GM21360 (cell line): ENCODE measurements around the gene EMP1.

Source experiments
- ATAC-seq: cut with Tn5 transposase; IDR thresholded peaks from one replicate; pipeline ENCODE4 v1.9.1; 2021; ENCODE audit warnings: mild to moderate bottlenecking, moderate library complexity; ENCODE audit not compliant: unreplicated experiment

The EMP1 gene

DNA sequence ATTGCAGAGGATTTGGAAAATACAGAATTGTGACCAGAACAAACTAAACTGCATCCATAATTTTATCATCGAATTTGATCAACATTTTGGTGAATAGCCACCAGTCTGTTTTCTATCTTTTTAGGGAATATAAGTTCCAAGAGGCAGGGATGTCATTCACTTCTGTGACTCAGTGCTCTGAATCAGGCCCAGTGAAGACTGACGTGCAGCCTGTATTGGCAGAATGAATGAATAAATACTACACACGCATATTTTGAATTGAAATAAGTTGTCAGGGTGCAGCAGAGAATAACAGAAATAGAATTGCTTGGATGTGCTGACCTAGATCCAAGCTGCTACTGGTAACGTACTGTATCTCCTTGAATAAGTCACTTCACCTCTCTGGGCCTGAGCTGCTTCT, 1.3 kb upstream of the EMP1 start:
- ATAC-seq: no peak

DNA sequence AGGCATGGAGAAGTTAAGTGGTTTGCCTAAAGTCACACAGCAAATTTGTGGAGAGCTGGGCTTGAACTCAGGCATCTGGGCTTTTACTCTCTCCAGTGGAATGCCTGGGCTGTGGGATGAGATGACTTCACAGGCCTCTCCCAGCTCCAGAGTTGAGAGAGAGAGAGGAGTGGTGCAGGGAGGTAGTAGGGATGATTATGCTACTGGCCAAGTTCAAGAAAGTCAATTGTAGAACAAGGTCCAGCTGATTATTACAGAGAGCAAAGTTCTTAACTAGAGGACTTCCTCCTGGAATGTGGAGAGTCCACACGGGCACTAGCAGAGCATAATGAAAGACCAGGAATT, 769 bp upstream of the EMP1 start:
- no peak for ATAC-seq

DNA sequence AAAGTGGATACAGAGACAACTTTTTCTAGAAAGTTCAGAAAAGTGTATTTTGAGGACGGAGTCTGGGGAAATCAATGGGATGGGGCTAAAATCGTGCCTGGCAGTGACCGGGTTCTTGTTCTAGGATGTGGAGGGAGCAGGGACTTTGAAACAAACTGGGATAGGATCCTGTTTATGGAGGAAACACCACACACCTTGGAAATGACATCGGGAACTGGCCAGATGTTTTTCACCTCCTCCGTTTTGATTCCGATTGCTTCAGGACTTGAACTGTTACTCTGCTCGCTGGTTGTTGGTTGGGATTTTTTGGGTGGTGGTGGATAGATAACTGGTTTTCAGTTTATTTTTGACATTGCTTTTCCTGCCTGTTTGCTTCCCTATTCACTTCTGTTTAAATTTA, 506 bp downstream of the EMP1 start:
- no peak for ATAC-seq

- ATAC-seq: no peak
These were observed 1.1 kb downstream of the EMP1 start for GRCh38 chr12:13197526-13198143.

DNA sequence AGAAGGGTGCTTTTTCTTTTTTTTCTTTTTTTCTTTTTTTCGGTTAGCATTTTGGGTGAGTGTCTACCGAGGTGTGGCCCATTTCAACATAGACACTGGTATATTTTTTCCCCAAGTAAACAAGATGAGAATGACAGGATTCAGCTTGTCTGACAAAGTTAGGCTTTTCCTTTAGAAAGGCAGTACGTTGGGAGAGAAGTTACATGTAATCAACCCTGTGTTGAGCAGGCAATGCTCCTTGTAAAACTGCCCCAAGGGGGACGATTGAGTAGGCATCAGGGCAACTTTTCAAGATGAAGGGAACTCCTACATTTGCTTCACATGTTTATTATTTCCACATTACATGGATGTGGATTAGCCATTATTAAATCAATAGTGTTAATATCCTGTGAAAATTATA, 1.7 kb downstream of the EMP1 start:
- ATAC-seq: no peak

DNA sequence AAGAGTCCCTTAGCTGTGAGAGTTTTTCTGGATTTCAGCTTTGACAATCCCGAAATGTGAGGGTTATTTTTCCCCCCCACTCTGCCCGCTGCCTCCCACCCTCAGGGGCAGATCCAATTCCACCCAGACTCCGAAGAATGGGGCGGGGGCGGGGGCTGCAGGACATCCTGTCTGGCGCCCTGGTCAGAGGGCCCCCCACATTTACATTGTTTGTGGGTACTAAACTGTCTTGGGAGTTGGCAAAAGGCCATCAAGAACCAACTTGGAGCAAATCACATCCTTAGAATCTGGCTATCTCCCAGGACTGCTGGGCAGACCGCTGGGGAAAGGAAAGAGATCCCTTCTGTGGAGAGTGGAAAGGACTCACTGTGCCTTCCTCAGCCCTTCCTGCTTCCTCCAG, 2.4 kb downstream of the EMP1 start:
- ATAC-seq: no peak

GRCh38 chr12:13199592-13199991, 3.1 kb downstream of the EMP1 start:
- no peak for ATAC-seq

- no peak for ATAC-seq
These were observed 4.3 kb downstream of the EMP1 start for GRCh38 chr12:13200841-13201240.

DNA sequence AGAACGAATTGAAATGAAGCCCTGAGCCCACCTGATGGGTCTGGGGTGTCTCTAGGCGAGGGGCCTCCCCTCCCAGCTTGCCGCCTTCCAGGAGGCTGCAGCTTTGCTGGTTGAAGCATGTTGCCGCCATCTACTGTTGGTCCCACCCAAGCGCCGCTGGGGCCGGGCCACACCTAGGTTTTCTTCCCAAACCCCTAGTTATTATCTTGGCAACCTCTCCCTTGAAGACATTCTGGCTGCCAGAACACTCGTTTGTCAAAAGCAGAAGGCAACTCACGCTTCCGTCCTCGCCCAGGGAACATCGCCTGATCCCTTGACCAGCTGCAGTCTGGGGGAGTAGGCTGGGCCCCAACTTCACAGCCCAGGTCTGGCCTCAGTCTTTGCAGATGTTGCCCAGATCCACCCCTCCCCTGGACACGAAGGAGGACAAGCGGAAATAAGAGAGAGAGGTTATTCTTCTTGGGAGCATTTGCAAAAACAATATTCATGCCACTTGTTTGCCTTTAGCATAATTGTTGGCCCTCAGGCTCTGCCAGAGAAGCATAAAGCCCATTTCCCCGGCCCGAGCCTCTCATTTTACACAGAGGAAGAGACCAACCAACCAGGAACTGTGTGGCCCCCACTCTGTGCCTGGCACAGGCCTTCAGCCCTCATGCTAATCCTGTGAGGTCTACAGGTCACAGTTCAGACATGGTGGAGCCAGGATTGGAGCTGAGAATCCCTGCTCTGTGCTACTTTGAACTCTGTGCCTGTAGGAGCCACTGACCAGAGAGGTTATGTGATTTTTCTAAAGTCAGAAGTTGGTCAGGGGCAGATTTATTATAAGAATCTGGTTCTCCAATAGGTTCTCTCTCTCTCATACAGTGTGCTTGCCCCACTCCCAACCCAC, 6.8 kb downstream of the EMP1 start:
- ATAC-seq: no peak

GRCh38 chr12:13204428-13204827, 7.9 kb downstream of the EMP1 start:
- ATAC-seq: no peak

GRCh38 chr12:13205809-13206559, 9.5 kb downstream of the EMP1 start:
- no peak for ATAC-seq

DNA sequence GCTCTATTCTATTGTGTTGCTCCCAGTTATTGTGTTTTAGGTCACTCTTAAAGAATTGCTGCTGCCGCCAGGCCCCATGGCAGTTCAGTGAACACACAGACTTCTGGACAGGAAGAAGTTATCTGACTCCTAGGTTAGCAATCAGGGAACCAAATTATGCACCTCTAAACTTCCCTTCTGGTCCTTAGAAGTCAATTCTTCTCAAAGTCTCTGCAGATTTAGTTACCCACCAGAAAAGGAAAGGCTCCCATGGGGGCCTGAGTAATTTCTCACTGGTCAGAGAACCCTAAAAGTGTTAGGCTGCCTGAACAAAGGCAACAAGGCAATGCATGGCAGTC, 10.0 kb downstream of the EMP1 start:
- ATAC-seq: no peak

GRCh38 chr12:13208533-13209435, 12.3 kb downstream of the EMP1 start:
- no peak for ATAC-seq

- no peak for ATAC-seq
These were observed 13.1 kb downstream of the EMP1 start for GRCh38 chr12:13209436-13210235.

- no peak for ATAC-seq
These were observed 14.0 kb downstream of the EMP1 start for GRCh38 chr12:13210236-13211190.

GRCh38 chr12:13211191-13211858, 14.8 kb downstream of the EMP1 start:
- no peak for ATAC-seq

DNA sequence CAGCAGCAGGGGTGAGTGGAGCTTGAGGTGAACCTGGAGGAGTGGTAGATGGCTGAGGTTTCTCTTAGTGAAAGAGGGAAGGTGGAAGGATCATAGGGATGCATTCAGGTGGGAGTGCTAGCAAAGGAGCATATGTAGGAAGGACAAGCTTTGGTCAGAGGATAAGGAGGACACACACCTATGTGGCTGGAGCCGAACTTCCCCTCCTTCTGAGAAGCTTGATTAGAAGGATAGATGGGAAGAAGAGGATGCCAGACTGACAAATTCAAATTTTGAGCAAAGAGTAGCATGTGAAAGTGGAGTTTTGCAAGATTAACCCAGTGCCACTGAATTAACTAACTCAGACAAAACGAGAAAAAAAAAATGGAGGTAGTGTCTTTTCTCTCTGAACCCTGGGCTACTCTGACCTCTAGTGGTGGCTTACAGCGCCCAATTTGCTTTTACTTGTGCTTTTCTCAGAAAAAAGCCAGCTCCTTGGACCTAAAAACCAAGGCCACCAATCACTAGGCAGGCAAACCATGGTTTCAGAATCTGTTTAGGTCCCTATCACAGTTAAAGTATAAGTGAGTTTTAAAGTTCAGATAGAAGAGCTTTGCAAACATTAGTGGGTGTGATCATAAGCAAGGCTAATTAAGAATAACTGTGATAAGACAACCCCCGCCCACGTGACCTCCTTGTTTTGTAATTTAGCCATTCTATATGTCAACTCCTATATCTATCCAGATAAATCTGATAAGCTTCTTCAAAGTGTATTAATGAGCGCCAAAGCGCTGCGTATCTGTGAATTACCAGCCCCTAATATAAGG, 15.5 kb downstream of the EMP1 start:
- ATAC-seq: no peak

DNA sequence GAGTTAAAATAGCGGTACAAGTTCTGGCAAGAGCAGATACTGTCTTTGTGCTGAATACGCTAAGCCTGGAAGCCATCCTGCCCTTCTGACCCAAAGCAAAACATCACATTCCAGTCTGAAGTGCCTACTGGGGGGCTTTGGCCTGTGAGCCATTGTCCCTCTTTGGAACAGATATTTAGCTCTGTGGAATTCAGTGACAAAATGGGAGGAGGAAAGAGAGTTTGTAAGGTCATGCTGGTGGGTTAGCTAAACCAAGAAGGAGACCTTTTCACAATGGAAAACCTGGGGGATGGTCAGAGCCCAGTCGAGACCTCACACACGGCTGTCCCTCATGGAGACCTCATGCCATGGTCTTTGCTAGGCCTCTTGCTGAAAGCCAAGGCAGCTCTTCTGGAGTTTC, 18.5 kb downstream of the EMP1 start:
- no peak for ATAC-seq
